Measurements from ENCODE around the gene BRF1. TPM values are rescaled to one million over a fixed set of nuclear protein-coding genes. Genes with fewer than 3 reads are reported as not detected.

Gene BRF1
- total RNA-seq, 4 donors from 2014 or later = 25.2 to 35.6 (median 30.9) TPM

GRCh38 chr14:105256292-105256960 is 44.4 kb downstream of the BRF1 start:
- whole genome bisulfite sequencing, 2 donors (ENCODE audit: low coverage in 1 of 2) = 91% methylated on average over 4 of the region's 19 CpGs; no CpG with 5 or more reads in 1 of the 2 donors
- H3K9me3 ChIP-seq = no peaks in the 10 kb centered on the region
- H3K27me3 ChIP-seq = no peaks in the 10 kb centered on the region
- H3K4me1 ChIP-seq = no peaks in the 10 kb centered on the region
- ATAC-seq = no peak
- no peak for TF ChIP-seq POLR2AphosphoS5 (IDR thresholded peaks at IDR 0.05)
- no peak for TF ChIP-seq EP300 (IDR thresholded peaks at IDR 0.05)
- TF ChIP-seq POLR2A (IDR thresholded peaks at IDR 0.05) = no peak
- TF ChIP-seq, protein P1, sequence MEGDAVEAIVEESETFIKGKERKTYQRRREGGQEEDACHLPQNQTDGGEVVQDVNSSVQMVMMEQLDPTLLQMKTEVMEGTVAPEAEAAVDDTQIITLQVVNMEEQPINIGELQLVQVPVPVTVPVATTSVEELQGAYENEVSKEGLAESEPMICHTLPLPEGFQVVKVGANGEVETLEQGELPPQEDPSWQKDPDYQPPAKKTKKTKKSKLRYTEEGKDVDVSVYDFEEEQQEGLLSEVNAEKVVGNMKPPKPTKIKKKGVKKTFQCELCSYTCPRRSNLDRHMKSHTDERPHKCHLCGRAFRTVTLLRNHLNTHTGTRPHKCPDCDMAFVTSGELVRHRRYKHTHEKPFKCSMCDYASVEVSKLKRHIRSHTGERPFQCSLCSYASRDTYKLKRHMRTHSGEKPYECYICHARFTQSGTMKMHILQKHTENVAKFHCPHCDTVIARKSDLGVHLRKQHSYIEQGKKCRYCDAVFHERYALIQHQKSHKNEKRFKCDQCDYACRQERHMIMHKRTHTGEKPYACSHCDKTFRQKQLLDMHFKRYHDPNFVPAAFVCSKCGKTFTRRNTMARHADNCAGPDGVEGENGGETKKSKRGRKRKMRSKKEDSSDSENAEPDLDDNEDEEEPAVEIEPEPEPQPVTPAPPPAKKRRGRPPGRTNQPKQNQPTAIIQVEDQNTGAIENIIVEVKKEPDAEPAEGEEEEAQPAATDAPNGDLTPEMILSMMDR (IDR thresholded peaks at IDR 0.05) = no peak
- H3K4me3 ChIP-seq = no peak overlapping the region
- H3K27ac ChIP-seq = no peak overlapping the region
- H3K36me3 ChIP-seq = peaks cover 0 to 88% of the 10 kb centered on the region in 2 donors

- ATAC-seq = no peak
- Histone ChIP-seq H3K36me3 (peaks cover 0 to 86% of the 10 kb centered on the region in 2 donors), H3K27me3 (no peaks in the 10 kb centered on the region), H3K4me3 (no peak overlapping the region), H3K27ac (no peak overlapping the region), H3K9me3 (no peaks in the 10 kb centered on the region), H3K4me1 (peaks cover 0 to 9% (median 0%) of the 10 kb centered on the region in 3 donors)
- WGBS, 2 donors (ENCODE audit: low coverage in 1 of 2) = 100% methylated on average over 1 of the region's 6 CpGs; no CpG with 5 or more reads in 1 of the 2 donors
- TF ChIP-seq POLR2A (IDR thresholded peaks at IDR 0.05) = no peak
- no peak for TF ChIP-seq EP300 (IDR thresholded peaks at IDR 0.05)
- TF ChIP-seq, protein P1 (IDR thresholded peaks at IDR 0.05) = no peak
- TF ChIP-seq POLR2AphosphoS5 (IDR thresholded peaks at IDR 0.05) = no peak
Observed at GRCh38 chr14:105255021-105255507, 45.7 kb downstream of the BRF1 start.

- no peak for TF ChIP-seq EP300 (IDR thresholded peaks at IDR 0.05)
- no peak for TF ChIP-seq POLR2A (IDR thresholded peaks at IDR 0.05)
- TF ChIP-seq POLR2AphosphoS5 (IDR thresholded peaks at IDR 0.05) = no peak
- TF ChIP-seq, protein P1 (IDR thresholded peaks at IDR 0.05) = no peak
- H3K27me3 ChIP-seq = no peaks in the 10 kb centered on the region
- H3K36me3 ChIP-seq = peaks cover 0 to 79% of the 10 kb centered on the region in 2 donors
- no peak for ATAC-seq
- no peak overlapping the region for H3K27ac ChIP-seq
- no peaks in the 10 kb centered on the region for H3K9me3 ChIP-seq
- no CpG with 5 or more reads among the region's 9 CpGs for WGBS, 2 donors (ENCODE audit: low coverage in 1 of 2)
- H3K4me1 ChIP-seq = peaks cover 0 to 20% (median 4%) of the 10 kb centered on the region in 3 donors
- no peak overlapping the region for H3K4me3 ChIP-seq
Observed at GRCh38 chr14:105253329-105253682, 47.5 kb downstream of the BRF1 start.

GRCh38 chr14:105252552-105253328 is 48.1 kb downstream of the BRF1 start:
- ATAC-seq = no peak
- Histone ChIP-seq H3K27ac (no peak overlapping the region), H3K4me1 (peaks cover 0 to 26% (median 7%) of the 10 kb centered on the region in 3 donors), H3K27me3 (no peaks in the 10 kb centered on the region), H3K9me3 (no peaks in the 10 kb centered on the region), H3K4me3 (no peak overlapping the region), H3K36me3 (peaks cover 0 to 77% of the 10 kb centered on the region in 2 donors)
- TF ChIP-seq POLR2A (IDR thresholded peaks at IDR 0.05) (no peak), EP300 (IDR thresholded peaks at IDR 0.05) (no peak)
- TF ChIP-seq, protein P1 (IDR thresholded peaks at IDR 0.05) = no peak
- 87 to 100% methylated on average over 1 to 21 of the region's 21 CpGs for WGBS, 2 donors (ENCODE audit: low coverage in 1 of 2)
